H1 (cell line): ENCODE measurements around the gene ANKRD24. TPM values are rescaled to one million over a fixed set of nuclear protein-coding genes. Genes with fewer than 3 reads are reported as not detected.

Experiments used
- CBX8 ChIP-seq: fragments of 300-800, 300-1000 bp; sonication (generic); IDR thresholded peaks from 2 replicates; pipeline ENCODE4 v1.7.1; 2016; ENCODE audit warnings: low read depth, low read length, borderline replicate concordance
- GABPA ChIP-seq: IDR thresholded peaks from 2 replicates; pipeline ENCODE4 v1.6.1; 2011; ENCODE audit warnings: mild to moderate bottlenecking, low read length, moderate library complexity, borderline replicate concordance; ENCODE audit not compliant: insufficient read depth
- RXRA ChIP-seq: IDR thresholded peaks from 2 replicates; pipeline ENCODE4 v1.6.1; 2011; ENCODE audit warnings: low read depth, mild to moderate bottlenecking, low read length, moderate library complexity; ENCODE audit not compliant: insufficient read depth
- TAF1 ChIP-seq: IDR thresholded peaks from 2 replicates; pipeline ENCODE4 v1.6.1; 2011; ENCODE audit warnings: mild to moderate bottlenecking, low read depth, low read length
- polyA plus RNA-seq, 7 experiments: library from polyadenylated mRNA; depleted of rRNA in 3 of 7; stranded (reverse) in 5 of 7; unstranded in 2 of 7; fragments of >200 nt in 5 of 7; fragments of 200-250 nt in 2 of 7; gene quantifications; 1 replicate in 5 of 7; 2 replicates in 1 of 7; 4 replicates in 1 of 7; pipeline versions ENCODE4 v1.2.1 to v1.2.3, GENCODE V29; 2011 to 2013; ENCODE audit warnings: missing spikeins in 2 of 7, mixed read lengths in 2 of 7
- total RNA-seq: library from RNA; stranded (reverse); fragmentation: NEBNext Ultra II Directional; extraction: Animal tissue kit (Norgen Biotek cat#: 25700); gene quantifications from 2 replicates; pipeline ENCODE4 v1.2.1, GENCODE V29; 2021
- TF ChIP-seq, protein P1 (sequence below), 3 experiments: IDR thresholded peaks; 1 replicate in 2 of 3; 2 replicates in 1 of 3; pipeline versions ENCODE4 v1.5.1 to v1.6.1; 2011; ENCODE audit warnings: low read length in 3 of 3, mild to moderate bottlenecking in 3 of 3, inconsistent platforms in 2 of 3, low read depth in 1 of 3, moderate library complexity in 1 of 3; ENCODE audit not compliant: insufficient read depth in 1 of 3; ENCODE audit errors: control extremely low read depth in 1 of 3
- TF ChIP-seq, protein P2 (sequence below): IDR thresholded peaks from 2 replicates; pipeline ENCODE4 v1.6.1; 2012; ENCODE audit warnings: low read length, inconsistent platforms

Gene ANKRD24
- total and polyA plus RNA-seq, 2 of the 8 experiments (the other 6 are each of a cell fraction or from before 2014, with no cell fraction given) = 7.6 to 14.1 TPM

DNA sequence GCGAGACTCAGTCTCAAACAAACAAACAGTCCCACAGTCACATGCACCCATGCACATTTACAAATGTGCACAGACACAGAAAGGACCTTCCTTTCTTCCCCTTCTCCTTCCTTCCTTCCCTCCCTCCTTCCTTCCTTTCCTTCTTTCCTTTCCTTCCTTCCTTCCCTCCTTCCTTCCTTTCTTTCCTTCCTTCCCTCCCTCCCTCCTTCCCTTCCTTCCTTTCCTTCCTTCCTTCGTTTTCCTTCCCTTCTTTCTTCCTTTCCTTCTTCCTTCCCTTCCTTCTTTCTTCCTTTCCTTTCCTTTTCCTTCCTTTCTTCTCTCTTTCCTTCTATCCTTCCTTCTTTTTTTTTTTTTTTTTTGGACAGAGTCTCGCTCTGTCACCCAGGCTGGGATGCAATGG lies 30.6 kb downstream of the ANKRD24 start (continued):
- TF ChIP-seq, protein P1, sequence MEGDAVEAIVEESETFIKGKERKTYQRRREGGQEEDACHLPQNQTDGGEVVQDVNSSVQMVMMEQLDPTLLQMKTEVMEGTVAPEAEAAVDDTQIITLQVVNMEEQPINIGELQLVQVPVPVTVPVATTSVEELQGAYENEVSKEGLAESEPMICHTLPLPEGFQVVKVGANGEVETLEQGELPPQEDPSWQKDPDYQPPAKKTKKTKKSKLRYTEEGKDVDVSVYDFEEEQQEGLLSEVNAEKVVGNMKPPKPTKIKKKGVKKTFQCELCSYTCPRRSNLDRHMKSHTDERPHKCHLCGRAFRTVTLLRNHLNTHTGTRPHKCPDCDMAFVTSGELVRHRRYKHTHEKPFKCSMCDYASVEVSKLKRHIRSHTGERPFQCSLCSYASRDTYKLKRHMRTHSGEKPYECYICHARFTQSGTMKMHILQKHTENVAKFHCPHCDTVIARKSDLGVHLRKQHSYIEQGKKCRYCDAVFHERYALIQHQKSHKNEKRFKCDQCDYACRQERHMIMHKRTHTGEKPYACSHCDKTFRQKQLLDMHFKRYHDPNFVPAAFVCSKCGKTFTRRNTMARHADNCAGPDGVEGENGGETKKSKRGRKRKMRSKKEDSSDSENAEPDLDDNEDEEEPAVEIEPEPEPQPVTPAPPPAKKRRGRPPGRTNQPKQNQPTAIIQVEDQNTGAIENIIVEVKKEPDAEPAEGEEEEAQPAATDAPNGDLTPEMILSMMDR (IDR thresholded peaks at IDR 0.05; ENCODE audit: control extremely low read depth in 1 of 3, insufficient read depth in 1 of 3, low read depth in 1 of 3, low read length in 3 of 3) = no peak
- no peak for TF ChIP-seq RXRA
- TF ChIP-seq TAF1 = no peak
- TF ChIP-seq GABPA = no peak
- TF ChIP-seq, protein P2, sequence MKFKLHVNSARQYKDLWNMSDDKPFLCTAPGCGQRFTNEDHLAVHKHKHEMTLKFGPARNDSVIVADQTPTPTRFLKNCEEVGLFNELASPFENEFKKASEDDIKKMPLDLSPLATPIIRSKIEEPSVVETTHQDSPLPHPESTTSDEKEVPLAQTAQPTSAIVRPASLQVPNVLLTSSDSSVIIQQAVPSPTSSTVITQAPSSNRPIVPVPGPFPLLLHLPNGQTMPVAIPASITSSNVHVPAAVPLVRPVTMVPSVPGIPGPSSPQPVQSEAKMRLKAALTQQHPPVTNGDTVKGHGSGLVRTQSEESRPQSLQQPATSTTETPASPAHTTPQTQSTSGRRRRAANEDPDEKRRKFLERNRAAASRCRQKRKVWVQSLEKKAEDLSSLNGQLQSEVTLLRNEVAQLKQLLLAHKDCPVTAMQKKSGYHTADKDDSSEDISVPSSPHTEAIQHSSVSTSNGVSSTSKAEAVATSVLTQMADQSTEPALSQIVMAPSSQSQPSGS = no peak
- no peak for TF ChIP-seq CBX8
